Measurements from ENCODE around the gene LDB2.

DNA sequence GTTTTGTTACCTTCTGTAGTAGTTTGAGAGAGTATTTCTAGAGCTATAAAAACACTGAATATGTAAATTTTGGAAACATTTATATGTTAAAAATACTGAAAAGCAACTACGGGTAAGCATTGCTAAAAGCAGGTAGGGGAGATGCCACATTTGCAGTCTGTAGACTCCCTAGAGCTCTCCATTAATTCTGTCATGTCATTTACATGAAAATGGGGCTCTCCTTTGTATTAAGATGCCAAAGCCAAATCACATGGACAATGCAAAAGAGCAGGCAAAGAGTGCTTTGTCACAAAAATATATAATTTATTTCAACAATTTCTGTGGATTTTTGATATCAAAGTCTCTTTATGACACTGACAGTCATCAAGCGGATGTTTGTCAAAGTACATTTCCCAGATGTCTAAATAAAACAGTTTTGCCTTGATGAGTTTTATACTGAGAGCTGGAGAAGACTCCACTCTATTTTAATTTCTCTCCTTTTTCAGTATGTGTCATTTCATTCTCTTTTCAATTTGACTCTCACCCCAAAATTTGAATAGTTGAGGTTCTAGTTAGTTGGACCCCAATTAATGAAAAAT is 51.8 kb downstream of the LDB2 start:
- TF ChIP-seq, protein P1, sequence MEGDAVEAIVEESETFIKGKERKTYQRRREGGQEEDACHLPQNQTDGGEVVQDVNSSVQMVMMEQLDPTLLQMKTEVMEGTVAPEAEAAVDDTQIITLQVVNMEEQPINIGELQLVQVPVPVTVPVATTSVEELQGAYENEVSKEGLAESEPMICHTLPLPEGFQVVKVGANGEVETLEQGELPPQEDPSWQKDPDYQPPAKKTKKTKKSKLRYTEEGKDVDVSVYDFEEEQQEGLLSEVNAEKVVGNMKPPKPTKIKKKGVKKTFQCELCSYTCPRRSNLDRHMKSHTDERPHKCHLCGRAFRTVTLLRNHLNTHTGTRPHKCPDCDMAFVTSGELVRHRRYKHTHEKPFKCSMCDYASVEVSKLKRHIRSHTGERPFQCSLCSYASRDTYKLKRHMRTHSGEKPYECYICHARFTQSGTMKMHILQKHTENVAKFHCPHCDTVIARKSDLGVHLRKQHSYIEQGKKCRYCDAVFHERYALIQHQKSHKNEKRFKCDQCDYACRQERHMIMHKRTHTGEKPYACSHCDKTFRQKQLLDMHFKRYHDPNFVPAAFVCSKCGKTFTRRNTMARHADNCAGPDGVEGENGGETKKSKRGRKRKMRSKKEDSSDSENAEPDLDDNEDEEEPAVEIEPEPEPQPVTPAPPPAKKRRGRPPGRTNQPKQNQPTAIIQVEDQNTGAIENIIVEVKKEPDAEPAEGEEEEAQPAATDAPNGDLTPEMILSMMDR (IDR thresholded peaks at IDR 0.05; ENCODE audit: extremely low read depth in 1 of 2, insufficient read depth in 1 of 2, low read depth in 1 of 2, low read length in 2 of 2) = no peak
- no peak for TF ChIP-seq EZH2 (IDR thresholded peaks at IDR 0.05; ENCODE audit: borderline replicate concordance, low read depth, low read length, severe bottlenecking)
- TF ChIP-seq, protein P2, sequence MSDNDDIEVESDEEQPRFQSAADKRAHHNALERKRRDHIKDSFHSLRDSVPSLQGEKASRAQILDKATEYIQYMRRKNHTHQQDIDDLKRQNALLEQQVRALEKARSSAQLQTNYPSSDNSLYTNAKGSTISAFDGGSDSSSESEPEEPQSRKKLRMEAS (IDR thresholded peaks at IDR 0.05; ENCODE audit: insufficient read depth, insufficient read length) = no peak
- no peak for TF ChIP-seq POLR2A (IDR thresholded peaks at IDR 0.05; ENCODE audit: low read depth, low read length)
